ENCODE measurements around the gene AFF3. TPM values are rescaled to one million over a fixed set of nuclear protein-coding genes. Genes with fewer than 3 reads are reported as not detected.

Gene AFF3, protein sequence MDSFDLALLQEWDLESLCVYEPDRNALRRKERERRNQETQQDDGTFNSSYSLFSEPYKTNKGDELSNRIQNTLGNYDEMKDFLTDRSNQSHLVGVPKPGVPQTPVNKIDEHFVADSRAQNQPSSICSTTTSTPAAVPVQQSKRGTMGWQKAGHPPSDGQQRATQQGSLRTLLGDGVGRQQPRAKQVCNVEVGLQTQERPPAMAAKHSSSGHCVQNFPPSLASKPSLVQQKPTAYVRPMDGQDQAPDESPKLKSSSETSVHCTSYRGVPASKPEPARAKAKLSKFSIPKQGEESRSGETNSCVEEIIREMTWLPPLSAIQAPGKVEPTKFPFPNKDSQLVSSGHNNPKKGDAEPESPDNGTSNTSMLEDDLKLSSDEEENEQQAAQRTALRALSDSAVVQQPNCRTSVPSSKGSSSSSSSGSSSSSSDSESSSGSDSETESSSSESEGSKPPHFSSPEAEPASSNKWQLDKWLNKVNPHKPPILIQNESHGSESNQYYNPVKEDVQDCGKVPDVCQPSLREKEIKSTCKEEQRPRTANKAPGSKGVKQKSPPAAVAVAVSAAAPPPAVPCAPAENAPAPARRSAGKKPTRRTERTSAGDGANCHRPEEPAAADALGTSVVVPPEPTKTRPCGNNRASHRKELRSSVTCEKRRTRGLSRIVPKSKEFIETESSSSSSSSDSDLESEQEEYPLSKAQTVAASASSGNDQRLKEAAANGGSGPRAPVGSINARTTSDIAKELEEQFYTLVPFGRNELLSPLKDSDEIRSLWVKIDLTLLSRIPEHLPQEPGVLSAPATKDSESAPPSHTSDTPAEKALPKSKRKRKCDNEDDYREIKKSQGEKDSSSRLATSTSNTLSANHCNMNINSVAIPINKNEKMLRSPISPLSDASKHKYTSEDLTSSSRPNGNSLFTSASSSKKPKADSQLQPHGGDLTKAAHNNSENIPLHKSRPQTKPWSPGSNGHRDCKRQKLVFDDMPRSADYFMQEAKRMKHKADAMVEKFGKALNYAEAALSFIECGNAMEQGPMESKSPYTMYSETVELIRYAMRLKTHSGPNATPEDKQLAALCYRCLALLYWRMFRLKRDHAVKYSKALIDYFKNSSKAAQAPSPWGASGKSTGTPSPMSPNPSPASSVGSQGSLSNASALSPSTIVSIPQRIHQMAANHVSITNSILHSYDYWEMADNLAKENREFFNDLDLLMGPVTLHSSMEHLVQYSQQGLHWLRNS (N-terminal part only)
- polyA plus RNA-seq (2012; ENCODE audit: insufficient read length, low read depth) = 0.15 TPM

DNA sequence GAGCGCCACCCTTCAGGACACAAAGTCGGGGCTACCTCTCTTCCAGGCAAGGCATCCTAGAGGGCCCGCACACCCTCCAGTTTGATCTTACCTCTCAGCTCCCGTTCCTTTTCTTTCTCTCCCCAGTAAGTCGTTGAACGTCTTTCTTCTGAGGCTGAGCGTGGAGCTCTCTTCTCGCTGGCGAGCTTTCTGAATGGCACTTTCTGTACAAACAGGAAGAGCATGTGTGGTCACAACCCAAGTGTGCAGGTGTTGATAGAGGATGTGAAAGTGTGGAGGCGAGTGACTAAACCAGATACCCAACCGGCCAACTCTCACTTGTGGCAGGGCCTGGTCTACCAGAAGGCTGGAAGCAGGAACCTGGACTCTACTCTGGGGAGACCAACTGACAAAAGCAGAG lies at the start of gene AFF3:
TSS of gene AFF3 (minus strand) at position 198 of the 400 bp plus-strand sequence. CDS start 38,136 bp downstream, outside the sequence.
- TF ChIP-seq, protein P1, sequence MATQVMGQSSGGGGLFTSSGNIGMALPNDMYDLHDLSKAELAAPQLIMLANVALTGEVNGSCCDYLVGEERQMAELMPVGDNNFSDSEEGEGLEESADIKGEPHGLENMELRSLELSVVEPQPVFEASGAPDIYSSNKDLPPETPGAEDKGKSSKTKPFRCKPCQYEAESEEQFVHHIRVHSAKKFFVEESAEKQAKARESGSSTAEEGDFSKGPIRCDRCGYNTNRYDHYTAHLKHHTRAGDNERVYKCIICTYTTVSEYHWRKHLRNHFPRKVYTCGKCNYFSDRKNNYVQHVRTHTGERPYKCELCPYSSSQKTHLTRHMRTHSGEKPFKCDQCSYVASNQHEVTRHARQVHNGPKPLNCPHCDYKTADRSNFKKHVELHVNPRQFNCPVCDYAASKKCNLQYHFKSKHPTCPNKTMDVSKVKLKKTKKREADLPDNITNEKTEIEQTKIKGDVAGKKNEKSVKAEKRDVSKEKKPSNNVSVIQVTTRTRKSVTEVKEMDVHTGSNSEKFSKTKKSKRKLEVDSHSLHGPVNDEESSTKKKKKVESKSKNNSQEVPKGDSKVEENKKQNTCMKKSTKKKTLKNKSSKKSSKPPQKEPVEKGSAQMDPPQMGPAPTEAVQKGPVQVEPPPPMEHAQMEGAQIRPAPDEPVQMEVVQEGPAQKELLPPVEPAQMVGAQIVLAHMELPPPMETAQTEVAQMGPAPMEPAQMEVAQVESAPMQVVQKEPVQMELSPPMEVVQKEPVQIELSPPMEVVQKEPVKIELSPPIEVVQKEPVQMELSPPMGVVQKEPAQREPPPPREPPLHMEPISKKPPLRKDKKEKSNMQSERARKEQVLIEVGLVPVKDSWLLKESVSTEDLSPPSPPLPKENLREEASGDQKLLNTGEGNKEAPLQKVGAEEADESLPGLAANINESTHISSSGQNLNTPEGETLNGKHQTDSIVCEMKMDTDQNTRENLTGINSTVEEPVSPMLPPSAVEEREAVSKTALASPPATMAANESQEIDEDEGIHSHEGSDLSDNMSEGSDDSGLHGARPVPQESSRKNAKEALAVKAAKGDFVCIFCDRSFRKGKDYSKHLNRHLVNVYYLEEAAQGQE (IDR thresholded peaks at IDR 0.05; ENCODE audit: insufficient read depth in 1 of 2, low read depth in 2 of 2, low read length in 2 of 2) = no peak
- TF ChIP-seq SIN3A (IDR thresholded peaks at IDR 0.05; ENCODE audit: borderline replicate concordance, insufficient read depth, low read length) (no peak), FOXP2 (optimal IDR thresholded peaks at IDR 0.05; ENCODE audit: borderline replicate concordance, extremely low read depth, extremely low read length, insufficient read depth) (no peak), TAF1 (IDR thresholded peaks at IDR 0.05; ENCODE audit: borderline replicate concordance, insufficient read depth, low read length) (no peak), POLR2AphosphoS5 (IDR thresholded peaks at IDR 0.05; ENCODE audit: low read depth, low read length) (no peak)

DNA sequence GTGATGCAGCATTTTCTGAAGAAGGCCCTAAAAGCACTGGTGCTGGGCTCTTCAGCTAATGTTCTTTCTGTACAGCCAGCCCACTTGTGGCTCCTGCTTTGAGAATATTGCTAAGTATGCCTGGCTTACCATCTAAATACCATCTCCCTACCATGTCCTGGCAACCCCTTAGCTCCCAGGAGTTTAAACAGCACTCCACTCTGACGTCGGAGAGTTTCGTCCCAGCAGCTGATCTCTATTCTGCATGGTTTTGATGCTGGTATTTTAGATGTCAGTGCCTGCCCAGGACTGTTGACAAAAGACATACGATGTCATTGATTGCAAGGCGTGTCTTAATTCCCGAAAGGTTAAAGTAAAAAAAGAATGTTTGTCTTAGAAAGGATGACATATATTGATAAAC lies 47.0 kb upstream of the AFF3 start:
- TF ChIP-seq POLR2AphosphoS5 (IDR thresholded peaks at IDR 0.05; ENCODE audit: low read depth, low read length) (no peak), TAF1 (IDR thresholded peaks at IDR 0.05; ENCODE audit: borderline replicate concordance, insufficient read depth, low read length) (no peak), SIN3A (IDR thresholded peaks at IDR 0.05; ENCODE audit: borderline replicate concordance, insufficient read depth, low read length) (no peak), FOXP2 (optimal IDR thresholded peaks at IDR 0.05; ENCODE audit: borderline replicate concordance, extremely low read depth, extremely low read length, insufficient read depth) (no peak)
- TF ChIP-seq, protein P1 (IDR thresholded peaks at IDR 0.05; ENCODE audit: insufficient read depth in 1 of 2, low read depth in 2 of 2, low read length in 2 of 2) = no peak

DNA sequence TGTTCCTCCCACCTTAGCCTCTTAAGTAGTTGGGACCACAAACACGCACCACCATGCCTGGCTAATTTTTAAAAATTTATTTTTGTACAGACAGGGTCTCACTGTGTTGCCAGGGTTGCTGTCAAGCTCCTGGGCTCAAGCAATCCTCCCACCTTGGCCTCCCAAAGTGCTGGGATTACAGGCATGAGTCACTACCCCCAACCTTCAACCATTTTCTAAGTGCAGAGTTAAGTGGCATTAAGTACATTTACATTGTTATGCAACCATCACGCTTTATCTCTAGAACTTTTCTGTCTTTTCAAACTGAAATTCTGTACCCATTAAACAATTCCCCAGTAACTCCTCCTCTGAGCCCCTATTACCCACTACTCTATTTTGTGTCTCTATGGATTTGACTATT lies 45.9 kb upstream of the AFF3 start:
- TF ChIP-seq SIN3A (IDR thresholded peaks at IDR 0.05; ENCODE audit: borderline replicate concordance, insufficient read depth, low read length) (no peak), FOXP2 (optimal IDR thresholded peaks at IDR 0.05; ENCODE audit: borderline replicate concordance, extremely low read depth, extremely low read length, insufficient read depth) (no peak), POLR2AphosphoS5 (IDR thresholded peaks at IDR 0.05; ENCODE audit: low read depth, low read length) (no peak), TAF1 (IDR thresholded peaks at IDR 0.05; ENCODE audit: borderline replicate concordance, insufficient read depth, low read length) (no peak)

DNA sequence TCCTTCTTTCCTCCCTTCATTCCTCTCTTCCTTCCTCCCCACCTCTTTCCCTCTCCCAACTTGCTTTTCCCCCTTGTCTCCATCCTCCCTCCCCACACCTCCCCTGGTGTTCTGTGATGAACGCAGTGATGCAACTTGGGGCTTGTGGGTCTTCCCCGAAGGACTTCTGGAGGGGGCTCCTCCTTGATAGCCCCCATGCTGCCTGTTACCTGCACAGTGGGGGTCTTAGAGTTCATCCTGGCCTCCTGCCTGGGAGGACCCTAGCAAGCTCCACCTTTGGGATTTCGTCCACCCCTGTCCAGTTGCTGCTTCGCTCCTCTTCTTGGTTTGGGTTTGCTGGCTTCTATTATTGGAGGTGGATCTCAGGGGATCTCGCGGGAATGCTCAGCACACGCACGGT lies 43.7 kb upstream of the AFF3 start:
- TF ChIP-seq POLR2AphosphoS5 (IDR thresholded peaks at IDR 0.05; ENCODE audit: low read depth, low read length) (no peak), SIN3A (IDR thresholded peaks at IDR 0.05; ENCODE audit: borderline replicate concordance, insufficient read depth, low read length) (no peak), FOXP2 (optimal IDR thresholded peaks at IDR 0.05; ENCODE audit: borderline replicate concordance, extremely low read depth, extremely low read length, insufficient read depth) (no peak), TAF1 (IDR thresholded peaks at IDR 0.05; ENCODE audit: borderline replicate concordance, insufficient read depth, low read length) (no peak)
- TF ChIP-seq, protein P1 (IDR thresholded peaks at IDR 0.05; ENCODE audit: insufficient read depth in 1 of 2, low read depth in 2 of 2, low read length in 2 of 2) = no peak

Measured in PFSK-1 (cell line).